Ishikawa (cell line): ENCODE data around the gene MRPL27.

Experiments
- CEBPB ChIP-seq: IDR thresholded peaks from 2 replicates; pipeline ENCODE4 v1.6.1; 2012
- CREB1 ChIP-seq: IDR thresholded peaks from 2 replicates; pipeline ENCODE4 v1.6.1; 2012; ENCODE audit warnings: low read depth
- EGR1 ChIP-seq: IDR thresholded peaks from 2 replicates; pipeline ENCODE4 v1.6.1; 2012
- EP300 ChIP-seq: IDR thresholded peaks from 2 replicates; pipeline ENCODE4 v1.6.1; 2012; ENCODE audit warnings: borderline replicate concordance
- FOXM1 ChIP-seq: IDR thresholded peaks from 2 replicates; pipeline ENCODE4 v1.6.1; 2012; ENCODE audit warnings: low read depth, borderline replicate concordance
- MAX ChIP-seq: IDR thresholded peaks from 2 replicates; pipeline ENCODE4 v1.6.1; 2012
- NFIC ChIP-seq: IDR thresholded peaks from 2 replicates; pipeline ENCODE4 v1.6.1; 2012
- RAD21 ChIP-seq: IDR thresholded peaks from 2 replicates; pipeline ENCODE4 v1.6.1; 2012; ENCODE audit warnings: low read depth
- REST ChIP-seq: IDR thresholded peaks from 2 replicates; pipeline ENCODE4 v1.6.1; 2012; ENCODE audit warnings: low read depth, mild to moderate bottlenecking
- TAF1 ChIP-seq: IDR thresholded peaks from 2 replicates; pipeline ENCODE4 v1.6.1; 2012; ENCODE audit warnings: low read depth, mild to moderate bottlenecking
- TCF12 ChIP-seq: IDR thresholded peaks from 2 replicates; pipeline ENCODE4 v1.6.1; 2012; ENCODE audit warnings: low read depth
- TEAD4 ChIP-seq: IDR thresholded peaks from 2 replicates; pipeline ENCODE4 v1.6.1; 2012
- USF1 ChIP-seq: IDR thresholded peaks from 2 replicates; pipeline ENCODE4 v1.6.1; 2012
- YY1 ChIP-seq: IDR thresholded peaks from 2 replicates; pipeline ENCODE4 v1.6.1; 2012; ENCODE audit warnings: low read depth
- ZBTB7A ChIP-seq: IDR thresholded peaks from 2 replicates; pipeline ENCODE4 v1.6.1; 2012; ENCODE audit warnings: low read depth

The MRPL27 gene

GRCh38 chr17:50414808-50415207 lies 41.8 kb upstream of the MRPL27 start:
- TF ChIP-seq EP300 (no peak), TCF12 (no peak), TEAD4 (no peak), RAD21 (no peak), CREB1 (no peak), USF1 (no peak), ZBTB7A (no peak), REST (no peak), YY1 (no peak), MAX (no peak), EGR1 (no peak), TAF1 (no peak), CEBPB (no peak), FOXM1 (no peak), NFIC (no peak)

GRCh38 chr17:50412188-50412732 lies 39.3 kb upstream of the MRPL27 start:
- TF ChIP-seq YY1 (no peak), CREB1 (no peak), ZBTB7A (no peak), TEAD4 (no peak), USF1 (no peak)

GRCh38 chr17:50407921-50408320 lies 34.9 kb upstream of the MRPL27 start:
- TF ChIP-seq RAD21 (no peak), TEAD4 (peak; percentile 35; the same call in 1 of the 2 replicates)

- TF ChIP-seq MAX (no peak), ZBTB7A (no peak), YY1 (no peak), REST (no peak), USF1 (no peak), EGR1 (no peak), RAD21 (no peak), TCF12 (no peak), CREB1 (no peak), CEBPB (no peak), TEAD4 (no peak), NFIC (no peak), TAF1 (no peak)
Observed at GRCh38 chr17:50406578-50406977, 33.6 kb upstream of the MRPL27 start.

GRCh38 chr17:50397919-50398285 lies 24.9 kb upstream of the MRPL27 start:
- no peak for TF ChIP-seq TAF1
- no peak for TF ChIP-seq RAD21
- TF ChIP-seq EGR1 = no peak
- TF ChIP-seq TEAD4 = no peak
- no peak for TF ChIP-seq MAX
- TF ChIP-seq EP300 = no peak
- no peak for TF ChIP-seq NFIC
- no peak for TF ChIP-seq CREB1
- no peak for TF ChIP-seq ZBTB7A
- no peak for TF ChIP-seq CEBPB
